ENCODE measurements around the gene RBM45.

Gene RBM45

DNA sequence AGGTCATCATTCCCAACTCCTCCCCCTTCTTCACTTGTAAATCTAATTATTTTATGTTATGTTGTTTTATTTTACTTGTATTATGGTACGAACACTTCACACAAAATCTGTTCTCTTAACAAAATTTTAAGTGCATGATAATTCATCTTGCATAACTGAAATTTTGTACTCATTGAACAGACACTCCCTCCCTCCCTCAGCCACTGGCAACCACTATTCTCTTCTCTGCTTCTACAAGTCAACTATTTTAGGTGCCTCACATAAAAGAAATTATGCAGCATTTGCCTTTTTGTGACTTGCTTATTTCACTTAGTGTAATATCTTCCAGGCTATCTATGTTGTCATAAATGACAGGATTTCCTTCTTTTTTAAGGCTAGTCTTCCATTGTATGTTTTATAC lies 51.7 kb downstream of the RBM45 start:
- no peak for DNase-seq

DNA sequence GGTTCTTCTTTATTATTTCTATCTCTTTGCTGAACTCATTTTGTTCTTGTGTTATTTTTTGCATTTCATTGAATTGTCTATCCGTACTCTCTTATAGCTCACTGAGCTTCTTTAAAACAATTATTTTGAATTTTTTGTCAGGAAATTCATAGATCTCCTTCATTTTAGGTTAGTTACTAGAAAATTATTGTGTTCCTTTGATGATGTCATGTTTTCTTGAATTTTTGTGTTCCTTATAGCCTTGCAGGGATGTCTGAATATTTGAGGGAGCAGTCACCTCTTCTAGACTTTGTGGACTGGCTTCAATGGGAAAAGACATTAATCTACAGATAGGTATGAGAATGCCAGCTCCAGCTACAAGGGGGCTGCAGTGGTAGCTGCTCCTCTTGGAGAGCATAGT lies 61.4 kb downstream of the RBM45 start:
- DNase-seq = no peak

DNA sequence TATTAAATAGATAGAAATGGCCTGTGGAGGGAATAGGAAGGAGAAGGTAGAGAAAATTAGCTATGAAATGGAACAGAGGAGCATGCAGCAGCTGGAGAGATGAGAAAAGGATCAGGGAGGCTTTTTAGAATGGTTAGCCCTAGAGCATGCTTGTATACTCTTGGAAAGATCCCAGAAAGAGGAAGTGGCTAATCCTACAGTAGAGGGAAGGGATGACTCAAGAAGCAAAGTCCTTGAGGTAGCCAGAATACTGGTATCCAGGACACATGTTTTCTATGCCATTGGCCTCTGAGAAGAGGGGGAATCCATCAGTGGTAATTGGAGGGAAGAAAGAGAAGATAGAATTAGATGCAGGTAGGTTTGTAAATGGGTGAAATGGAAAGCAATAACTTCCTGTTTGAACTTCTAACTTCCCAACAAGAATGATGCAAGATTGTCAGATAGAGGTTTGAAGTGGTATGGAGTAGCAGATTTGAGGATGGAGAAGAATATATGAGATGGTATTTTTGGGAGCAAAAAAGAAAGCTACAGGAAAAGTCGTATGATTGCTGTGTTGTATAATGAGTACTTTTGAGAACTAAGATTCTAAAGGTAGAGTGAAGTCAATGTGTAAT lies 64.9 kb downstream of the RBM45 start:
- DNase-seq = no peak

Measured in activated CD4-positive, alpha-beta T cell treated with anti-CD3 and anti-CD28 coated beads for 4 hours (primary cell).